Lower leg skin (tissue), 3 donors: ENCODE data around the gene POLN.

ENCODE experiments used
- CTCF ChIP-seq, 3 donors: fragments of 450-650 bp; IDR thresholded peaks; one replicate each; pipeline ENCODE4 v1.5.1; 2016; ENCODE audit warnings: antibody characterized with exemption in 3 of 3, mild to moderate bottlenecking in 3 of 3, moderate library complexity in 2 of 3
- POLR2A ChIP-seq, 2 donors: fragments of 450-650 bp; IDR thresholded peaks; one replicate each; pipeline ENCODE4 v1.6.1; 2016 to 2017; ENCODE audit warnings: antibody characterized with exemption in 2 of 2, mild to moderate bottlenecking in 1 of 2, moderate library complexity in 1 of 2

GRCh38 chr4:2043396-2044118 lies 198.4 kb downstream of the POLN start:
- no peak for TF ChIP-seq CTCF (IDR thresholded peaks at IDR 0.05)
- TF ChIP-seq POLR2A (IDR thresholded peaks at IDR 0.05) = no peak
